ENCODE measurements around the gene CTDSP2. TPM values are rescaled to one million over a fixed set of nuclear protein-coding genes. Genes with fewer than 3 reads are reported as not detected.

CTDSP2 gene
- polyA plus RNA-seq, 1 of the 3 experiments (the other 2 are of a cell fraction): 119 TPM

DNA sequence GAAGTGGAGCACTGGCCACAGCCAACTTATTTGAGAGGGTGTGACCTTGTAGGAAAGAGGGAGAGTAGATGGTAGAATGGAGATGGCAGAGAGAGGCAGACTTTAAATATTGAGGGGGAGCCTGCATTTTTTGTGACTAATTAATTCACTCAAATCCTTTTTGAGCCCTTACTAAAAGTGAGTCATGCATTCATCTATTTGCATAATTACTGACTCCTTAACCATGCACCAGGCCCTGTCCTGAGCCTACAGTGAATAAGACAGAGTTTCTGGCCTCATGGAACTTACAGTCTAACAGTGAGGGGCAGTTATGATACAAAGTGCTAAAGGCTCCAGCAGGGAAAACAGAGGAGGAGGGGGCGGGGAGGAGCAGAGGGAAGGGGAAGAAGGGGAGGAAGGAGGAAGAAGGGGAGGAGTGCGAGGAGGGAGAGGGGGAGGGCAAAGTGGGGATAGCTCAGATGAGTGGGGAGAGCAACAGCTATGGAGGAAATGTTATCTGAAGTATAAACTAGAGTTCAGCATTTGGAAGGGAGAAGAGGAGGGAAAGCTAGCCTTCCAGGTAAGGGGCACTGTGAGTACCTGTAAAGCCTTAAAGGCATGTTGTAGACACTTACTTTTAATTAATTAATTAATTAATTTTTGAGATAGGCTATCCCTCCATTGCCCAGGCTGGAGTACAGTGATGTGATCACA is 7.5 kb upstream of the CTDSP2 start:
- TF ChIP-seq TEAD4 (IDR thresholded peaks at IDR 0.05; ENCODE audit: borderline replicate concordance, insufficient read depth) (no peak), YY1 (IDR thresholded peaks at IDR 0.05; ENCODE audit: low read depth) (no peak), NRF1 (IDR thresholded peaks at IDR 0.05; ENCODE audit: low read depth, low read length) (no peak), MXI1 (IDR thresholded peaks at IDR 0.05; ENCODE audit: low read depth, low read length) (no peak), GABPA (IDR thresholded peaks at IDR 0.05; ENCODE audit: low read depth) (no peak), RFX5 (IDR thresholded peaks at IDR 0.05; ENCODE audit: low read length) (no peak), CHD2 (IDR thresholded peaks at IDR 0.05; ENCODE audit: low read length, partially characterized antibody) (no peak), RAD21 (IDR thresholded peaks at IDR 0.05; ENCODE audit: low read length) (no peak), EZH2phosphoT487 (IDR thresholded peaks at IDR 0.05; ENCODE audit: borderline replicate concordance, low read depth) (no peak), FOXM1 (IDR thresholded peaks at IDR 0.05; ENCODE audit: low read depth) (no peak), FOXJ3 (CRISPR knock-in tag; IDR thresholded peaks at IDR 0.05) (no peak), TCF12 (IDR thresholded peaks at IDR 0.05) (no peak), ELF1 (IDR thresholded peaks at IDR 0.05) (no peak)
- TF ChIP-seq, protein P1, sequence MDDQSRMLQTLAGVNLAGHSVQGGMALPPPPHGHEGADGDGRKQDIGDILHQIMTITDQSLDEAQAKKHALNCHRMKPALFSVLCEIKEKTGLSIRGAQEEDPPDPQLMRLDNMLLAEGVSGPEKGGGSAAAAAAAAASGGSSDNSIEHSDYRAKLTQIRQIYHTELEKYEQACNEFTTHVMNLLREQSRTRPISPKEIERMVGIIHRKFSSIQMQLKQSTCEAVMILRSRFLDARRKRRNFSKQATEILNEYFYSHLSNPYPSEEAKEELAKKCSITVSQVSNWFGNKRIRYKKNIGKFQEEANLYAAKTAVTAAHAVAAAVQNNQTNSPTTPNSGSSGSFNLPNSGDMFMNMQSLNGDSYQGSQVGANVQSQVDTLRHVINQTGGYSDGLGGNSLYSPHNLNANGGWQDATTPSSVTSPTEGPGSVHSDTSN (IDR thresholded peaks at IDR 0.05): no peak
- Histone ChIP-seq H3K9ac (no peak overlapping the region), H3K4me1 (ENCODE audit: control insufficient read depth in 1 of 2, insufficient read depth in 2 of 2, low read depth in 1 of 2, low read length in 1 of 2) (peaks cover 0 to 3% of the 10 kb centered on the region in 2 experiments; a peak in 1 of 4 replicates), H3K9me2 (no peaks in the 10 kb centered on the region), H4K20me1 (ENCODE audit: insufficient read depth) (no peaks in the 10 kb centered on the region), H2AFZ (ENCODE audit: low read depth) (no peak overlapping the region), H3K9me3 (no peaks in the 10 kb centered on the region), H3K27ac (ENCODE audit: low read depth in 2 of 2, low read length in 1 of 2) (no peak overlapping the region), H3K36me3 (replicated peaks in 1 of 2; ENCODE audit: control insufficient read depth in 1 of 2, insufficient read depth in 2 of 2, low read length in 1 of 2) (no peaks in the 10 kb centered on the region), H3K4me2 (no peak overlapping the region), H3K27me3 (ENCODE audit: insufficient read depth) (no peaks in the 10 kb centered on the region), H3K4me3 (ENCODE audit: low read depth in 2 of 2, low read length in 1 of 2) (no peak overlapping the region), H3K79me2 (ENCODE audit: insufficient read depth) (no peaks in the 10 kb centered on the region), H3F3A (replicated peaks; ENCODE audit: insufficient read depth) (no peaks in the 10 kb centered on the region)
- DNase-seq: no peak
- 89% methylated on average over 2 of the region's 2 CpGs for WGBS (ENCODE audit: low lambda C conversion rate)
- ChIA-PET CTCF (interaction anchor here (1.0 to 1.5 kb wide), 4 partner anchors 22 to 52 kb away, joined by 3 to 5 read pairs (median 4); no protein-coding TSS in a partner anchor), POLR2A (no interaction called here)

DNA sequence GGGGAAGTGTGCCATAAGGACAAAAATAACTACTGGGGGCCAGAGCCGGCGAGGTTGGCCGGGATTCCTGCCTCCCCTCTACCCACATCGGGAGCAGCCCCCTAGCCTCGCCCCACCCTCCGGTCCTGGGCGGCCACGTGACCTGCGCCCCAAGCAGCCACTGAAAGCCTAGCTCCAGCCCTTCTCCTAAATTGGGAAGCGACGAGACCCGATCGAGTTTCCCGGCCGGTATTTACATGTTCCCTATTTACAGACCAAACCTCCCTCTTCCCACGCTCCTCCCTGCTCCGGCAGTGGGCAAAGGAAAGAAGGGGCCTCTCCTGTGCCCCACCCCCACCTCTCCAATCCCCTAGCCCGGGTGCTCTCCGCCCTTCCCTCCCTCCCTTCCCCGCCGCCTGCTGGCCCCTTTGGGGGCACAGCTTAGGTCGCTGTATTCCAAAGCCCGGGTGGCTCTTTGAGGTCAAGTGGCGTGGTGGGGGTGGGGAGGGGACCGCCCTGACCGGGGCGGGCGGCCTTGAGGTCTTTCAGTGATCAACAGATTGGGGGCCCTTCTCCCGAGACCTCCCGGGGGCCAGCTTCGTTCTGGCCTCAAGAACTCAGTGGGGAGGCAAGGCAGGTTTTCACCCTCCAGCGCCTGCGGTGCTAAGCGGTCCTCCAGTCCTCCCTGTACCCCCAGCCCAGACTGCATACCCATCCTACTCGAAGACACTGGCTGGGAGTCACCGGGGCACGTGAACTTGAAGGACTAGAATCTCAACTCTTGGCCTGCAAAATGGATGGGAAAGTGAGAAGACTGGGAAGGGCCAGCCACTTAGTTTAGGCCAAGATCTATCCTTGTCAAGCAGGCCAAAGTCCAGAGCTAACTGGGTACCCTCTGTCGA is 6.3 kb upstream of the CTDSP2 start:
- 85% methylated on average over 28 of the region's 38 CpGs for WGBS (ENCODE audit: low lambda C conversion rate)
- H3K36me3 ChIP-seq (replicated peaks in 1 of 2; ENCODE audit: control insufficient read depth in 1 of 2, insufficient read depth in 2 of 2, low read length in 1 of 2): no peaks in the 10 kb centered on the region
- no peaks in the 10 kb centered on the region for H4K20me1 ChIP-seq (ENCODE audit: insufficient read depth)
- no peaks in the 10 kb centered on the region for H3K9me3 ChIP-seq
- no peaks in the 10 kb centered on the region for H3K9me2 ChIP-seq
- H3K4me3 ChIP-seq (ENCODE audit: low read depth in 2 of 2, low read length in 1 of 2): no peak overlapping the region
- no peak overlapping the region for H3K4me2 ChIP-seq
- TF ChIP-seq, protein P2, sequence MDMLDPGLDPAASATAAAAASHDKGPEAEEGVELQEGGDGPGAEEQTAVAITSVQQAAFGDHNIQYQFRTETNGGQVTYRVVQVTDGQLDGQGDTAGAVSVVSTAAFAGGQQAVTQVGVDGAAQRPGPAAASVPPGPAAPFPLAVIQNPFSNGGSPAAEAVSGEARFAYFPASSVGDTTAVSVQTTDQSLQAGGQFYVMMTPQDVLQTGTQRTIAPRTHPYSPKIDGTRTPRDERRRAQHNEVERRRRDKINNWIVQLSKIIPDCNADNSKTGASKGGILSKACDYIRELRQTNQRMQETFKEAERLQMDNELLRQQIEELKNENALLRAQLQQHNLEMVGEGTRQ (IDR thresholded peaks at IDR 0.05; ENCODE audit: borderline replicate concordance, low read depth, low read length): no peak
- TF ChIP-seq, protein P3, sequence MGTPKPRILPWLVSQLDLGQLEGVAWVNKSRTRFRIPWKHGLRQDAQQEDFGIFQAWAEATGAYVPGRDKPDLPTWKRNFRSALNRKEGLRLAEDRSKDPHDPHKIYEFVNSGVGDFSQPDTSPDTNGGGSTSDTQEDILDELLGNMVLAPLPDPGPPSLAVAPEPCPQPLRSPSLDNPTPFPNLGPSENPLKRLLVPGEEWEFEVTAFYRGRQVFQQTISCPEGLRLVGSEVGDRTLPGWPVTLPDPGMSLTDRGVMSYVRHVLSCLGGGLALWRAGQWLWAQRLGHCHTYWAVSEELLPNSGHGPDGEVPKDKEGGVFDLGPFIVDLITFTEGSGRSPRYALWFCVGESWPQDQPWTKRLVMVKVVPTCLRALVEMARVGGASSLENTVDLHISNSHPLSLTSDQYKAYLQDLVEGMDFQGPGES (IDR thresholded peaks at IDR 0.05; ENCODE audit: low read depth, low read length): no peak
- TF ChIP-seq, protein P4, sequence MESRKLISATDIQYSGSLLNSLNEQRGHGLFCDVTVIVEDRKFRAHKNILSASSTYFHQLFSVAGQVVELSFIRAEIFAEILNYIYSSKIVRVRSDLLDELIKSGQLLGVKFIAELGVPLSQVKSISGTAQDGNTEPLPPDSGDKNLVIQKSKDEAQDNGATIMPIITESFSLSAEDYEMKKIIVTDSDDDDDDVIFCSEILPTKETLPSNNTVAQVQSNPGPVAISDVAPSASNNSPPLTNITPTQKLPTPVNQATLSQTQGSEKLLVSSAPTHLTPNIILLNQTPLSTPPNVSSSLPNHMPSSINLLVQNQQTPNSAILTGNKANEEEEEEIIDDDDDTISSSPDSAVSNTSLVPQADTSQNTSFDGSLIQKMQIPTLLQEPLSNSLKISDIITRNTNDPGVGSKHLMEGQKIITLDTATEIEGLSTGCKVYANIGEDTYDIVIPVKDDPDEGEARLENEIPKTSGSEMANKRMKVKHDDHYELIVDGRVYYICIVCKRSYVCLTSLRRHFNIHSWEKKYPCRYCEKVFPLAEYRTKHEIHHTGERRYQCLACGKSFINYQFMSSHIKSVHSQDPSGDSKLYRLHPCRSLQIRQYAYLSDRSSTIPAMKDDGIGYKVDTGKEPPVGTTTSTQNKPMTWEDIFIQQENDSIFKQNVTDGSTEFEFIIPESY (IDR thresholded peaks at IDR 0.05; ENCODE audit: borderline replicate concordance, low read depth): no peak
- no peaks in the 10 kb centered on the region for H3F3A ChIP-seq (replicated peaks; ENCODE audit: insufficient read depth)
- ChIA-PET CTCF (interaction anchor here (1.0 to 1.5 kb wide), 4 partner anchors 21 to 53 kb away, joined by 3 to 5 read pairs (median 3); no protein-coding TSS in a partner anchor), POLR2A (no interaction called here)
- no peak overlapping the region for H3K9ac ChIP-seq
- H3K79me2 ChIP-seq (ENCODE audit: insufficient read depth): no peaks in the 10 kb centered on the region
- DNase-seq: no peak
- H2AFZ ChIP-seq (ENCODE audit: low read depth): no peak overlapping the region
- peaks cover 0 to 3% of the 10 kb centered on the region in 2 experiments; a peak in 1 of 4 replicates for H3K4me1 ChIP-seq (ENCODE audit: control insufficient read depth in 1 of 2, insufficient read depth in 2 of 2, low read depth in 1 of 2, low read length in 1 of 2)
- no peaks in the 10 kb centered on the region for H3K27me3 ChIP-seq (ENCODE audit: insufficient read depth)
- H3K27ac ChIP-seq (ENCODE audit: low read depth in 2 of 2, low read length in 1 of 2): no peak overlapping the region
